ENCODE measurements around the gene STARD3. TPM values are rescaled to one million over a fixed set of nuclear protein-coding genes. Genes with fewer than 3 reads are reported as not detected.

Gene STARD3
- total and polyA plus RNA-seq, 2 of the 13 experiments (the other 11 are each of a cell fraction or from before 2014, with no cell fraction given): 34.6 to 100 TPM

DNA sequence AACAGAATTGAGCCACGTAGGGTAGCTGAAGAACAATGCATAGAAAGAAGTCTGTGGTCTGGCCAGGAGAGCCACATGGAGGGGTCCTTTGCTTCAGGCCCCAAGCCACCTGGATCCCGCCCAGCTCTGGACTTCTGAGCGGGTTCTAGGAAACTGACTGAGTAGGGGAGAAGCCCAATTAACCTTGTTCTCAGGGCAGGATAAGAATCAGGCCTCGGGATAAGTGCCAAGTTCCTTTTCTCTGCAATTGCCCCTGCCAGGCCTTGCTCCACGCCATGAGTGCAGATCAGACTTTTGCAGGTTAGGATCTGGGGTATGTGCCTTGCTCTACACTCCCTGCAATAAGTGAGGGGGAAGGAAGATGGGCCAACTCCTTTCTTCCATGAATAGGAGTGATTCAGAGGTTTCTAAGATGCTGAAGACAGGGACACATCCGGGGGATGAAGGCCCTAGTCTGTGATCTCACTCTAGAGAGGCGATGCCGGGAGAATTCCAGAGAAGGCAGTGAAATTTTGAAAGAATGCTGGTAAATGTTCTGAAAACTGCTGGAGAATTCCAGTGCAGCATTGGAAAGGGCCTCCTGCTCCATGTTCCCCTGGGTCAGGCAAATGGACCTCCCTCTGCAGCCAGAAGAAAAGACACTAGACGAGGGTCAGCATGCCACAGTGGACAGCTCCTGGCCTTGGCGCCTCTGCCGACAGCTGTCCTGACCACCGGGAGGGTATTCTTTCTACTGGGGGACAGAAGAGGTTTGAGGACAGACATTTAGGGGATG is 35.0 kb upstream of the STARD3 start (continued):
- peak; percentile 44 to 88 for TF ChIP-seq REST (IDR thresholded peaks at IDR 0.05; ENCODE audit: borderline replicate concordance in 1 of 2, low read depth in 1 of 2, low read length in 2 of 2)
- no peak for TF ChIP-seq SOX6 (IDR thresholded peaks at IDR 0.05)
- TF ChIP-seq SOX6 (CRISPR knock-in tag; IDR thresholded peaks at IDR 0.05): no peak
- TF ChIP-seq FOXC1 (CRISPR knock-in tag; IDR thresholded peaks at IDR 0.05; ENCODE audit: borderline replicate concordance): no peak
- no peak for TF ChIP-seq CHD4 (IDR thresholded peaks at IDR 0.05; ENCODE audit: borderline replicate concordance, low read length)

DNA sequence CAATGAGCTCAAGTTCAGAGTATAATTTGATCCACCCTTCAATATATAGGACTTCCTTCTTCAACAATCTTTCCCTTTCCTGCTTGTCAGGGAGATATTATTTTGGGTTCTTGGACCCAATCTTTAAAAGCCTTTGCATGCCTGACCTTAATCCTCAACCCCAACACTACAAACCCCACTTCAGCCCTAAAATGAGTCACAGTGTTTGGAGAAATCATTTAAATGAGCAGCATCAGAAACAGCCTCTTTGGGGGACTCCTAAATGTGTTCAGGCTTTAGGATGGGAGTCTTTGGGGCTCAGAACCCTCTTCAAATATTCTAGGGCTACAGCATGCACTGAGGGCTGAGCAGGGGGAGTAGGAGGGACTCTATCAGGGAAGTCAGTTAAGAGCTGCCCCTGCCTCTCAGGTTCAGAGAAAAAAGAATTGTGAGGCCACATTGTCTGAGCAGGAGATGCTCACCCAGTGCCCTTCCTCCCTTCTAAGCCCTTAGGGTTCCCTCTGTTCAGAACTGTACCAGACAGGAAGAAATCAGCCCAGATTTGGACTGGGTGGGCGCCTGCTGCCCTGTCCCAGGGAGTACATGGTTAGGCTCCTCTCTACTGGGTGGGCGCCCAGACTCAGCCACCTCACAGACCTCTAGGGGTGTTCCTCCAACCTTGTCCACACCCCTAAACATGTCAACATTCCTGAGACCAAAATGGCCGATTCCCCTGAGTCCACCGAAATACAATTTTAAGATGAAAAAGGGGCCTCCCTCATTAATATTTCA is 34.2 kb upstream of the STARD3 start:
- Histone ChIP-seq H3K4me2 (ENCODE audit: low read depth, low read length) (no peak overlapping the region), H3K27me3 (ENCODE audit: control insufficient read depth in 1 of 2, insufficient read depth in 2 of 2, low read length in 2 of 2) (peaks cover 60 to 98% of the 10 kb centered on the region in 2 experiments), H3K27ac (ENCODE audit: extremely low read length, insufficient read depth, low read length) (no peak overlapping the region), H3K9me3 (ENCODE audit: low read length) (no peaks in the 10 kb centered on the region), H3K4me3 (replicated peaks in 1 of 3; ENCODE audit: insufficient read depth in 1 of 3, low read depth in 2 of 3, low read length in 3 of 3) (no peak overlapping the region), H3K4me1 (ENCODE audit: insufficient read depth, low read length) (no peaks in the 10 kb centered on the region), H2AFZ (ENCODE audit: low read length) (no peak overlapping the region), H3K9ac (ENCODE audit: insufficient read depth, low read depth, low read length) (no peak overlapping the region), H4K20me1 (ENCODE audit: insufficient read depth, low read length) (peaks cover 16% of the 10 kb centered on the region; the same call in 1 of the 2 replicates), H3K79me2 (ENCODE audit: insufficient read depth, low read length) (no peaks in the 10 kb centered on the region), H3K36me3 (replicated peaks in 1 of 2; ENCODE audit: control insufficient read depth in 1 of 2, insufficient read depth in 2 of 2, low read length in 2 of 2) (no peaks in the 10 kb centered on the region)
- no peak for FAIRE-seq
- intact Hi-C loops (cut with micrococcal nuclease; ENCODE audit: unreplicated experiment): no loop called here
- under 1% methylated on average over 4 of the region's 4 CpGs for WGBS (ENCODE audit: low lambda C conversion rate)
- BruUV-seq (replicated peaks): no TSS peak
- TF ChIP-seq ZNF777 (CRISPR knock-in tag; IDR thresholded peaks at IDR 0.05) (no peak), EZH2 (conservative IDR thresholded peaks at IDR 0.05; ENCODE audit: low read depth, low read length) (peak; percentile 32; the same call in 1 of the 2 replicates)
- DNase-seq (ENCODE audit: low spot score): no peak
- ChIA-PET POLR2A (no interaction called here), CTCF (ENCODE audit: low intra/inter-chr PET ratio, low total read pairs) (no interaction called here)
- no peak for ATAC-seq
- in situ Hi-C loops (cut with HindIII; ENCODE audit: extremely low pct_ligation_motif_present, low pct_unique_long_range_greater_than_20kb): no loop called here

Data from HepG2 (cell line).